NK-92 treated with Interleukin-12 subunit alpha and Interleukin-12 subunit beta, amount 100 ng/mL, for 24 hours (cell line): ENCODE data around the gene PRKCA.
A peak's percentile ranks its signal among the peaks of the same experiment; 100 is the strongest.
"Not testable (repeated sequence)": the region's sequence is repeated elsewhere in the genome, so short reads cannot be mapped to it uniquely, and the experiment has no call there.

Experiments
- DNase-seq: peaks from one replicate; lab custom pipeline; 2025; lab: John Stamatoyannopoulos, UW

Gene PRKCA

DNA sequence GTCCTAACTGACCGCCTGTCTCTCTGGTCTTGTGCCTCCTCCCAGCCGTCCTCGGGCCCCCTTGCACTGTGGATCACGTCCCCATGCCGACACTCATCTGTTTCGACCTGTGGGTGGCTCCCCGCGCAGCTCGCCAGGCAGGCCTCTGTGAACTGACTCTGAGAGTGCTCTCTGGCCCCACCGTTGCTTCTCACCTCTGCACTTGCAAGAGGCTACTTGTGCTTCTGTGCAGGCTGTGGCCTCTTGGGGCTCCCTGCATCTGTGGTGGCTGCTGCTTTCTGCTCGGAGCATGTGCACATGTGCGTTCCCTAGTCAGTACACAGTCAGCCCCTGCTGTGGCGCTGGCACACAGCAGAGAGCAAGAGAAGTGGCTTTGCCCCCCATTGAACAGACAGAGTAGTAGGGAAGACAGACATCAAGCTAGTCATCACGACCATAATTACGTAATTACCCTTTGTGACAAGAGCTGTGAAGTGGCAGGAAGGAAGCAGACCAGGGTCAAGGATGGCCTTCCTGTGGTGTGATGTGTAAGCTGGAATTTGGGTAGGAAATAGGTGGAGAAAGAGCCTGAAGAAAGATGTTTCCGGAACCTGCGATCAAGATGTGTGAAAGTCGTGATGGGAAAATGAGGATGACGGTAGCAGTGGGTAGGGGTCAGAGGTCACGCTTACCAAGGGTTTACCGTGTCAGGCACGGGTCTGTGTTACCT lies 276.5 kb downstream of the PRKCA start:
- DNase-seq, result peak; percentile 15

DNA sequence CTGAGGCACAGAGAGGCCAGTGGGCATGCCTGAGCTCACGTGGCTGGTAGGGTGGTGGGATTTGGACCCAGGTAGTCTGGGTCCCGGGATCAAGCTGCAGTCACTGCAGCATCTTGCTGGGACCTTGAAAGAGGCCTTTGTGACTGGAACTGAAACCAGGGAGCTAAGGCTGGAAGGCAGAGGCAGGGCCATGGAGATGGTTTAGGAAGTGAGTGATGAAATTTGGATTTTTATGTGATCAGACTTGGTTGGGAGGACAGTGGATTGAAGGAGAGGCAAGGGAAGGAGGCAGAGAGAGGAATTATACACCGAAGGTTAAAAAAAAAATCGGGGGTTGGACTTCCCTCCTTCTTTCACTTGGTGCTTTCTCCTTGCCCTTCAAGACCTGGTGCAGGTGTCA lies 277.1 kb downstream of the PRKCA start:
- DNase-seq, result no peak

DNA sequence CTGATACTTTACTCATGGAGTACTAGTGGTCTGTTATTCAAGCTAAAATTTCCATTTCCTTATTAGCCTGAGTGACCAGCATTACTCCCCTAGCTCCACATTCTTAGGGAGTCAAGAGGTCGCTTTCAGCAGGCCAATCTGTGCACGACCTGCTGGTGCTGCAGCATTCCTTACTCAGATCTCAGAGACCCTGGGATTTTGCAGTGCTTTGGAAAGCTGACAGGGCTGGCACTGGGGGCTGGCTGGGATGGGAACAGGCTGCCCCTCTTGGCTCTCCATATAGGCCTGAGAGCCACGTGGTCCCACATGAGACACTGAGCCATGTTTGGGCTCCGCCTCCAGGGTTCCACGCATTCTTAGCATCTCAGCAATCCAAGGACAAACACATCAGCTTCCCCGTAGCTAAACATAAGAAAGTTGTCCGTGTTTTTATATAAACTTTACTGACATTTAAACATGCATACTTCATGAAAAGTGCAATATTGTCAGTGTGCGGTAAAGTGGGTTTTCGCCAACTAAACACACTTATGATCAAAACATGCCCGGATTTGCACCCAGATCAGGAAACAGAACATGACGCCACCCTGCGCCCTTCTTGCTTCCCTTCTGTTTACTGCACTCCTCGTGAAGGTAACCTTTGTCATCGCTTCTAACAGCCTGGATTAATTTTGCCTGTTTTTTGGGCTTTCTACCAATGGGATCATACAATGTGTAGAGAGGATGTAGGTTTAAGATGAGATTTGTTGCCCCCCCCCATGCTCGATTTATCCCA lies 278.0 kb downstream of the PRKCA start:
- no peak for DNase-seq

DNA sequence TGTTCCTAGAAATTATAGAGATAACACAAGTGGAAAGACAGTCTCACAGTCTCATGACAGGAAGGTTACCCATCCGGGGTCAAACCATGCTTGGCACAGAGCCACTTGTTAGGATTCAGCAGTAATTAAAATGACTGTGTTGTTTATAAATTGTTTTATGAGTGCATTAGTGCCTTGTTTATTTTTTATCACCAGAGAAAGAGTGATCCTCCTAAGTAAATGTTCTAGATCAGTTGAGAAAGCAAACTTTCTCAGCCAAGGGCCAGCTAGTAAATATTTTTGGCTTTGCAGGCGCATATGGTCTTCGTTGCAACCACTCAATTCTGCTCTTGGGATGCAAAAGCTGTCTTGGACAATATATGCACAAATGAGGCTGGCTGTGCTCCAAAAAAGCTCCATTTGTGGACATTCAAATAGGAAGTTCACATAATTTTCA lies 278.6 kb downstream of the PRKCA start:
- DNase-seq, result no peak

DNA sequence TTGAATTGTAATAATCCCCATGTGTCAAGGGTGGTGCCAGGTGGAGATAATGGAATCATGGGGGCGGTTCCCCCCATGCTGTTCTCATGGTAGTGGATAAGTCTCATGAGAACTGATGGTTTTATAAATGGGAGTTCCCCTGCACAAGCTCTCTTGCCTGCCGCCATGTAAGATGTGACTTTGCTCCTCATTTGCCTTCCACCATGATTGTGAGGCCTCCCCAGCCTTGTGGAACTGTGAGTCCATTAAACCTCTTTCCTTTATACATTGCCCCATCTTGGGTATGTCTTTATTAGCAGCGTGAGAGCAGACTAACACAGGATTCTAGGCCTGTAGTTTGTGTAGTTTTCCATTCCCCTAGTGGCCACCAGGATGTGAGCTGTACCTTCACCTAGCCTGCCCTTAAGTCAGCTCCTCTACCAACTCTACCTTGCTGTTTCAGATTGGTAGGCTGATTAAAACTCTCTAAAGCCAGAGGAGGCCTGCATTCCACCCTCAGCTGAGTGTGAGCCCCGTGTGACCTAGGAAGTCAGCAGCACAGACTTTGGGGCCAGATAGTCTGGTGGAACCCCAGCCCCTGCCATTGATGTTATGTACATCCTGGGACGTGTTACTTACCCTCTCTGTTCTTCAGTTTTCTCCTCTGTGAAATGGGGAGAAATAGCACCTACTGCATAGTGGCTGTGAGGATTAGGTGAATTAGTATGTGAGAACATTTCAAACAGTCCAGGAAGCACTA lies 280.1 kb downstream of the PRKCA start:
- no peak for DNase-seq

DNA sequence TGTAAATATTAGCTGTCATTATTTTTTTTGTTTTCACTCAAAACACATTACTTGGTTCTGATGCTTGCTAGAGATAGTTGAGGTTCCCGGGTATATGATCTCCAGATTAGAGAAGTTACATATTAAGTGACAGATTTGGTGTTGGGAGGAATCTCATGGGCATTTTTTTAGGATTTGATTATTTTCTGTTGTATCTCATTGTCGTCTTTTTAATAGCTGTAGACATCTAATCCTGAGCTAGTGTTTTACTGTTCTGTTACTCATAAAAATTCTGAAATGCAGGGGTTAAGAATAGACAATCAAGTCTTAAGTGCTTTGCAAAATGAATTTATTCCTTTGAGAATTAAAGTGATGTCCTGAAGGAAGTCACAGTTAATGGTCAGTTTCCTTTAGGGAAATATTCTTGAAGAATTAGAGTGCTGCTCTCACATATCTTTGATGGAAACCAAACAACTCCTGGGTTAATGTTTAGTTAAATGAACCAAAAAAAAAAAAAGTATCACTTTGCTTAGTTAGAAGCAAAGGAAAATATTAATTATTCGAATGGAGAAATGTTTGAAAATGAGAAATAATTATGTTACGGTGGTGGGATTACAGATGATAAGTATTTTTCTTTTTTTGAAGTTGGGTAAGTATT lies 280.8 kb downstream of the PRKCA start:
- DNase-seq, result no peak

DNA sequence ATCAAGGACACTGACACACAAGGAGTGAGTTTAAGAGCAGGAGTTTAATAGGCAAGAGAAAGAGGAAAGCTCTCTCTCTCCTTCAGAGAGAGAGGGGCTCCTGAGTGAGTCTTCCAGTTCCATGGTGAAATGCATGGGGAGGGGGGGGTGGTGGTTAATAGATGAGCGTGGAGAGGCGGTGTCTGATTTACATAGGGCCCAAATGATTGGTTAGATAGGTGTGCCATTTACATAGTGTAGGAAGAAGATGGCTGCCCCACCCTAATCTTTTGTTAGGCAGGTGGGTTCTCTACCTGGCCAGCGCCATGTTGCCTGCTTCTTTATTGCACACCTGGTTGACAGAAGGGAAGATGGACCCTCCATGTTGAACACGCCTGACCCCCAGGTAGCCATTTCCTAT lies 282.5 kb downstream of the PRKCA start:
- no peak for DNase-seq

DNA sequence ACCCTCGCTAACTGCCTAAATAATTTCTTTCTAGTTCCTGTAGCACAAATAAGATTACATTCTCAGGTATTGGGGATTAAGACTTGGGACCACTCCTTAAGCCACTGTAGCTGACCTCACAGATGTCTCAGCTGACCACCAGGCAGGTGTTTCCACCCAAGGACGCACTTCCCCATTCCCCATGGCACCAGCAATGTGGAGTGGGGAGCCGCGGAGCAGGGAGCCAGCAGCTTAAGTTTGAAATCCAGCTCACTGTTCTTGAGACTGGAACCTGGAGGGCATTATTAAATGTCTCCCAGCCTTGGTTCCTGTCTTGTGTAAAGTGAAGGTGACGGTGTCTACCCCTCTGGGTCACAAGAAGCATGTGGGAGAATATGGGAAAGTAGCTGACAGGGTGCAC lies 283.1 kb downstream of the PRKCA start:
- DNase-seq, result no peak

DNA sequence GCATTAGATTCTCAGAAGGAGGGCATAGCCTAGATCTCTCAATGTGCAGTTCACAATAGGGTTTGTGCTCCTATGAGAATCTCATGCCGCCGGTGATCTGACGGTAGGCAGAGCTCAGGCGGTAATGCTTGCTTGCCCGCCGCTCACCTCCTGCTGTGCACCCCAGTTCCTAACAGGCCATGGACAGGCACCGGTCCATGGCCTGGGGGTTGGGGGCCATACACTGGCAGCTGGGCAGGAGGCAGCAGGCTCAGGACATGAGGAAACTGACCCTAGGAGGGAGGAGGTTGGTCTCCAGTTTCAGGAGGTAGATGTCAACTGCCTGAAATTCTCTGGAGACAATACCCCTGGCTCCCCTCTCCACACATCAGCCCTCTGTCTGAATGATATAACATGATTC lies 287.5 kb downstream of the PRKCA start:
- DNase-seq, result no peak

DNA sequence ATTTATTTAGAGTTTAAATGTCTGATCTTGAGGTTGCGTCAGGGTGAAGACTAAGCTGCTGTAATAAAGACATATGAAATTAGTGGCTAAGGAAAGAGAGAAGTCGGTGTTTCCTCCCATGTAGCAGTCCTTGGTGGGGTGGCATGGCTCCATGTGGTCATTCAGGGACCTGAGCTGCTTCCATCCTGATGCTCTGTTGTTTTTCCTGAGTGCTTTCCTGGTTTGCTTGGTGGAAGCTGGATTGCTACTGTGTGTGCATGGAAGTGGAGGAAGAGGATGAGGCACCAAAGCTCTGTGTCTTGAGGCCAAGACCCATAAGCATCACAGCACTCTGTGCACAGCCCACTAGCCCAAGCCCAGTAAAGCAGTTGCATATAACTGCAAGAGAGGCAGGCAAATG lies 290.7 kb downstream of the PRKCA start:
- DNase-seq, result no peak

DNA sequence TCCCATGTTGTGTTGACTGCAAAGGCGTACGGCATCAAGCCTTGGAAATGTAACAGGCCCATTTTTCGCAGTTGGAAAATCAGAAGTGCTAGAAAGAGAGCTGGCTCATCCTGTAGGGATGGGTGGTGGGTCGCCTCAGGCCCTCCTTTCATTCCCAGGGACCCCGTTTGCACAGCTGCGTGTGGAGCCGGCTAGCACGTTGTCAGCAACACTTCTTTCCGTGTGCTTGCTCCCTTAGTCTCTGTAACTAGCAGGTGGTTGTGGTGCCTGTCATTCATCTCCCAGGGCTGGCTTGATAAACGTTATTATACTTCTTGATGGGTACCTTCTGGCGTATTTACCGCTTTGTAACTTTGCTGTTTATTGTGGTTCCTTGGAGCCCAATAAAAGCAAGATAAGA lies 293.5 kb downstream of the PRKCA start:
- no peak for DNase-seq

DNA sequence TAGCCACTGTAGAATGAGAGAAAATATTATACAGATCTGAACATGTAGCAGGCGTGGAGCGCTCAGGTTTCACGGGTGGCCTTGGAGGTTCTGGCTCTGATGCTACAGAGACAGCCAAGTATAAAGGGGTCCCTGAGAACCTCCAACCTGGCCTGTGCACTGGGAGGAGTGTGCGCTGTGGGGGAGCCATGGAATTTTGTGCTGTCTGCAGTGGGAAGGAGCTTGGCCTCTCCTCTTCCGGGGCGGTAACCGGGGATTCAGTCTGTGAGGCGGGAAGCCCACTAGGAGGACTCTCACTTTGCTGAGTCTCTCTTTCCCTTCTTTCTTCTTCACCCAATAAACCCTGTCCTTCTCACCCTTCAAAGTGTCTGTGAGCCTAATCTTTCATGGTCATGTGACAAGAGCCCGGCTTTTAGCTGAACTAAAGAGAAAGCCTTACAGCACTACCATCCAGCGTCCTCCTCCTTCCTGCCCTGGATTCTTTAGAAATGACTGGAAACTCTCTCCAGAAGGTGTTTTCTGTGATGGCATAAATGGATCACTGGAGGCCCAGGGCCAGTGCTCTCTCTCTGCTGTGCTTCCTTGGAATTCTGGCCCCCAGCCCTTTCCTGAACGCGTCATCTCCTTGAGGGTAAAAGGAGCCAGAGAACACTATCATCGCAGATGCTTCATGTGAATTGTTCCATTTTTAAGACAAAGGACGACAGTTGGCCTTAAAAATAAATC lies 300.4 kb downstream of the PRKCA start:
- DNase-seq, result no peak

DNA sequence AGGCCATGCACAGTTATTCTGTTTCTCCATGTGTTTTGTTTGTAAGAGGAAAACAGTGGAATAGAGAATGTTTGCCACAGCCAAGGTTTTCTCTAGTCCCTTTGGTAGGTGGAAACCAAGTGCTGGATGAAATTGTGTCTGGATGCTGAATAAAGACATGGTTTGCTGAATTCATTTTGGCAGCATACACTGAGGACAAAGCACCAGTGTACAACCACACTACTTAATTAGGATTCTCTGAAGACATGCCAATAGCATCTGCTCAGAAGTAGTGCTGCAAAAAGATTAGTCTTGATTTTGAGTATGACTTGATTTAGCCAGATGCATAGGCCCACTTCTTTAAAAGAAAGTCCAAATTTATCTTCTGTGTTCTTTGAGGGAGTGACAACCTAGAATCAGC lies 302.0 kb downstream of the PRKCA start:
- DNase-seq, result no peak

DNA sequence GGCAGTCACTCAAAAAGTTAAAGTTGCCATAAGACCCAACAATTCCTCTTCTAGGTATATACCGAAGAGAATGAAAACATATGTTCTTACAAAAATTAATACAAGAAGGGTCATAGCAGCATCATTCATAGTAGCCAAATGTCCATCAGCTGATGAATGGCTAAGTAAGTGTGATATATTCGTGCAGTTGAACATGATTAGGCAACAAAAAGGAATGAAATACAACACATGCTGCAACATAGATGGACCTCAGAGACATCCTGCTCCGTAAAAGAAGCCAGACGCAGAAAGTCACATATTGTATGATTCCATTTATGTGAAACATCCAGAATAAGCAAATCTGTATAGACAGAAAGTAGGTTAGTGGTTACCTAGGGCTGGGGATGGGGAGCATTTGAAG lies 303.1 kb downstream of the PRKCA start:
- DNase-seq, result no peak

DNA sequence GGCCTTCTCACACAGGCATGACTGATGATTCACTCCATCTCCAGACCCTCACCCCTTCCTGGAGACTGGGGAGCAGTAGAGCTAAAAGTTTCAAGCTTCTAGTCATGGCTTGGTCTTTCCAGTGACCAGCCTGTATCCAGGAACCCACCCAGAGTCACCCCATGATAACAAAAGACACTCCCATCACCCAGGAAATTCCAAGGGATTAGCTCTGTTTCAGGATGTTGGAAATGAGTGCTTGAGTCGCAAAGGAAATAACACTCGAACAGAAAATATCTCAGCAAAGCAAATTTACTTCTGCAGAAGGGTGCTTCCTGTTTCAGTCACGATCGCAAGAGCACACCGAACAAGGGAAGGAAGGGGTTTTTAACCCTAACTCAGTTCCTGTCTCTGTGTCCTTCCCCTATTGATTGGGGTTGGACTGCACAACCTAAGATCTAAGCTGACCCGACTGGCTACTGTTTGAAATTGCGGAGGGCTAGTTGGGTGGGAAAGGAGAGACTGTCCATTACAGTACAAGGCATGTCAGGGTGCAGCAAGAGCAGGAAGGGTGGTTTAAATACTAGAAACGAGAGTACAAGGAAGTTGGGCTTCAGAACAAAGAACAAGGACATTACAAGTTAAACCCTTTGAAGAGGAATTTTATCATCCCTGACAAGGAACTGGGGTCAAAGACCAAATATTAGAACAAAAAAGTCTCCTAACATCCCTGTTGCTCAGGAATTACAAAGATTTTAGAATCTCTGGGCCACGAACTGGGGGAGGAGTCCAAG lies 308.1 kb downstream of the PRKCA start:
- no peak for DNase-seq

DNA sequence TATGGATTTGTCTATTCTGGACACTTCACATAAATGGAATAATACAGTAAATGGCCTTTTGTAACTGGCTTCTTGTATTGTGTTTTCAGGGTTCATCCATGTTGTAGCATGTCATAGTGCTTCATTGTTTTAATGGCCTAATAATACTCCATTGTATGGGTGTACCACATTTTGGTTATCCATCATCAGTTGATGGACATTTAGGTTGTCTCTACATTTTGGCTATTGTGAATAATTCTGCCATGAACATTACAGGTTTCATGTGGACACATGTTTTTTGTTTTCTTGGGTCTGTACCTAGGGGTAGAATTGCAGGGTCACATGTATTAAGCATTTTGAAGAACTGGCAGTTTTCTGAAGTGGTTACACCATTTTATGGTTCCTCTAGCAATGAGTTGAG lies 309.0 kb downstream of the PRKCA start:
- DNase-seq, result no peak

DNA sequence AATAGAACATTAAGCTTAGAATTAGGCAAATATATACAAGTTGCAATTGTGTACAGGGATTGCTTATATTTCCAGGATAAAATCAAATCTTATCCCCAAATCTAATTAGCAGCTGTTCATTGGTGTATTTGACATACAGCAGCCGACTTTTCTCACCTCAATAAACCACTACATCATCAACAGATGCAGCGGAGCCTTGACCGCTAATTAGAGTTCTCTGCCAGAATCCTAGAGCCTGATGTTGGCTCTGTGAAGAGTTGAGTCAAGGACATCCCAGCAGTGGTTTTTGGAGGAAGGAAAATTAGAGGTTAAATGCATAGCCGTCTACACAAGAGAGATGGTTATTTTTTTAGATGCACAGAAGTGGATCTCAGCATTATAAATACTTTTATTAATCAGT lies 310.6 kb downstream of the PRKCA start:
- no peak for DNase-seq

DNA sequence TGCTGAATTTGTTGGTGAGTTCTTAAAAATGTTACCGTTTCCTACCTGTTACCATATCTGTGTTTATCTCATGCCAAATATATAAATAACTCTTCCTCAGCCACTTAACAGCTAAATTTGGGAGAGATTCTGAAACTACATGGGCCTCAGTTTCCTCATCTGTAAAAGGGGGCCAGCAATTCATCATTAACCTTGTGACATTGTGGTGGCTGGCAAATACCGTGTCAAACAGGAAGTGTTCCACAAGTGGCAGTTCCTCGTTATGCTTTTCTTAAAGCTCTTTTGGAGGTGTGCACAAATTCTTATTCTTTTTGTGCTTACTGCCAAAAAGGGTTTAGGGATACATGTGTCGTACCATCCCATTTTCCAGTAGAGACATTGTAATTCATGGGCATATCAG lies 312.1 kb downstream of the PRKCA start:
- no peak for DNase-seq

DNA sequence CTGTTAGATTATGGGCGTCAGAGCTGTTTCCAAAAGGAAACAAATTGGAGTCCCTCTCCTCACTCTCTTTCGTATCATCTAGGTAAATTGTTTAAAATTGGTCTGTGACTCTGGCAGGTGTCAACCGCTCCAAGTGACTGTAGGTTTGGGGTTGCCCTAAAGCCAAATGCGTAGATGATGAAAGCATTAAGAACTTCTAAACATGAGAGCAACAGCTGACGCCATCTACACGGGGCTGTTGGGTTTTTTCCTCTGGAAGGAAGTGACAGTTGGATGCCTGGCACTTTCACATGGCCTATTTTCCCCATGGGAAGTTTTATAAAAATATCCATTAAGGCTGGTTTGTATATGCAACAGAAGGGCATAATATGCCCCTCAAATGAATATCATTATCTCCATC lies 316.8 kb downstream of the PRKCA start:
- DNase-seq, result no peak

DNA sequence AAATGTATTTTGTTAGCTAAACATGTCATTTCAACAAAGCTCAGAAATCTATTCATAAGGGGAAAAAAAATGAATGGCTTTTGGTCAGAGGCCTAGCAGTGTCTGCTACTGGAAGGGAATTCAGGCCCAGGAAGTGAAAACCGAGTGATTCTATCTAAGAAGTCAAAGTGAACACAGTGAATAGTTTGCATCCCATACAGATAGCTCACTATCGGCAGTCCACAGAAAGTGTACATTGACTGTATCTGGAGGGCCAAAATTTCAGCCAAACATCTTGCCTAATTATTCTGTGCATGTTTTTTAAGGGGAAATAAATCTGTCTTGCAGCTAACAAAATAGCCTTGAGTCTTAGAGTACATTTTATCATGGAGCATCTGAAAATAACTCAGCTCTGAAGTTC lies 318.1 kb downstream of the PRKCA start:
- DNase-seq, result no peak

DNA sequence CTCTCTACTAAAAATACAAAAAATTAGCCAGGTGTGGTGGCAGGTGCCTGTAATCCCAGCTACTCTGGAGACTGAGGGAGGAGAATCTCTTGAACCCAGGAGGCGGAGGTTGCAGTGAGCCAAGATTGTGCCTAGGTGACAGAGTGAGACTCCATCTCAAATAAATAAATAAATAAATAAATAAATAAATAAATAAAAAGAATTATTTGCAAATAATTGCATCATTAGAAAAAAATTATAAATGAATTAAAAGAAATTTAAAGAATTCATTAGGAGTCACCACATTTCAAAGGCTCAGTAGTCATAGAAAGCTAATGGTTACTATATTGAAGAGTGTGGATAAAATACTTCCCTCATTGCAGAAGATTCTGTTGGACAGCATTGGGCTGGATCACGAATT lies 322.2 kb downstream of the PRKCA start:
- DNase-seq, result not testable (repeated sequence)
